K562 (cell line): Measurements from ENCODE around the gene YY1AP1. TPM values are rescaled to one million over a fixed set of nuclear protein-coding genes. Genes with fewer than 3 reads are reported as not detected.

ENCODE experiments used
- ATAC-seq: fragments of 200-7000 bp; cut with Tn5 transposase; 3 replicates; pipeline ENCODE4 v1.9.1; 2020; ENCODE audit warnings: moderate library complexity
- BruUV-seq: library from RNA; stranded (reverse); fragments of 400-500 nt; replicated peaks from 2 replicates; lab custom pipeline; 2021; lab: Mats Ljungman, UMichigan
- CTCF ChIA-PET: fragments of 300-600 bp; formaldehyde crosslinking; extraction: SDS; loops from one replicate; lab custom pipeline; 2021; ENCODE audit warnings: low intra/inter-chr PET ratio; lab: Yijun Ruan, JAX
- POLR2A ChIA-PET: fragments of 300-600, 350-650 bp; sonication (Branson Sonifier 250); formaldehyde crosslinking; extraction: SDS; loops from one replicate; lab custom pipeline; 2021; ENCODE audit warnings: antibody characterized with exemption, inconsistent platforms; lab: Yijun Ruan, JAX
- DNase-seq, 4 experiments: peaks; one replicate each; pipeline versions ENCODE4 v3.0.0 to v3.0.0-alpha.2; 2011 to 2018; ENCODE audit warnings: low spot score in 3 of 4, mixed read lengths in 3 of 4; ENCODE audit errors: extremely low read depth in 1 of 4
- FAIRE-seq: peaks from 2 replicates; lab custom pipeline; 2011; peaks lifted over from hg19 to GRCh38; lab: Jason Lieb, UNC
- H2AFZ ChIP-seq: 2 replicates; pipeline ENCODE4 v1.6.0; 2011; ENCODE audit warnings: low read depth, low read length, control low read depth, inconsistent platforms
- H3K27ac ChIP-seq: fragments of 200-600 bp; 3 replicates; pipeline ENCODE4 v1.8.0; 2011; ENCODE audit warnings: low read depth, mild to moderate bottlenecking, control low read depth, inconsistent platforms, low read length, moderate library complexity, mixed read lengths; ENCODE audit errors: extremely low read depth
- H3K27me3 ChIP-seq, 2 experiments: fragments of 300-600 bp in 1 of 2; 2 replicates in 1 of 2; 3 replicates in 1 of 2; pipeline versions ENCODE4 v1.6.0 to v1.8.0; 2011; ENCODE audit warnings: inconsistent platforms in 2 of 2, low read length in 2 of 2, mild to moderate bottlenecking in 1 of 2, mixed read lengths in 1 of 2, moderate library complexity in 1 of 2; ENCODE audit not compliant: control insufficient read depth in 2 of 2, insufficient read depth in 2 of 2
- H3K36me3 ChIP-seq: fragments of 300-600 bp; 3 replicates; pipeline ENCODE4 v1.8.0; 2011; ENCODE audit warnings: mild to moderate bottlenecking, low read length, inconsistent platforms; ENCODE audit not compliant: control insufficient read depth, insufficient read depth
- H3K4me1 ChIP-seq, 2 experiments: fragments of 200-600 bp in 1 of 2; replicated peaks in 1 of 2; 2 replicates in 1 of 2; 3 replicates in 1 of 2; pipeline versions ENCODE4 v1.5.1 to v1.8.0; 2011; ENCODE audit warnings: inconsistent platforms in 2 of 2, low read length in 2 of 2, mild to moderate bottlenecking in 1 of 2, mixed read lengths in 1 of 2, moderate library complexity in 1 of 2; ENCODE audit not compliant: control insufficient read depth in 2 of 2, insufficient read depth in 2 of 2
- H3K4me2 ChIP-seq: 2 replicates; pipeline ENCODE4 v1.6.1; 2011; ENCODE audit warnings: low read length, control low read depth, inconsistent platforms, mixed read lengths; ENCODE audit not compliant: insufficient read depth
- H3K4me3 ChIP-seq: fragments of 200-600 bp; sonication (generic), shearing (Covaris generic); 2 replicates; pipeline ENCODE4 v1.5.1; 2016; ENCODE audit warnings: control low read depth, inconsistent platforms
- H3K79me2 ChIP-seq: fragments of 200-600 bp; 3 replicates; pipeline ENCODE4 v1.8.0; 2011; ENCODE audit warnings: low read length, inconsistent platforms; ENCODE audit not compliant: control insufficient read depth, insufficient read depth
- H3K9ac ChIP-seq, 2 experiments: 2 replicates each; pipeline versions ENCODE4 v1.6.0 to v1.6.1; 2011; ENCODE audit warnings: low read depth in 2 of 2, low read length in 2 of 2, control low read depth in 1 of 2, inconsistent platforms in 1 of 2, mild to moderate bottlenecking in 1 of 2, mixed read lengths in 1 of 2; ENCODE audit not compliant: insufficient read depth in 1 of 2
- H3K9me1 ChIP-seq: one replicate; pipeline ENCODE4 v1.6.0; 2011; ENCODE audit warnings: inconsistent platforms, mild to moderate bottlenecking, low read length, moderate library complexity; ENCODE audit not compliant: control insufficient read depth, insufficient read depth
- H3K9me3 ChIP-seq: replicated peaks from 2 replicates; pipeline ENCODE4 v1.5.1; 2011; ENCODE audit warnings: low read depth, low read length, inconsistent platforms; ENCODE audit not compliant: control insufficient read depth, insufficient read depth
- H4K20me1 ChIP-seq: replicated peaks from 2 replicates; pipeline ENCODE4 v1.6.1; 2011; ENCODE audit warnings: low read length, inconsistent platforms, mixed read lengths; ENCODE audit not compliant: control insufficient read depth, insufficient read depth
- HNRNPK ChIP-seq: fragments of 200-400 bp; formaldehyde crosslinking; IDR thresholded peaks from one replicate; pipeline ENCODE4 v1.6.1; 2018; ENCODE audit warnings: mild to moderate bottlenecking, low read depth, low read length; ENCODE audit not compliant: poor library complexity, severe bottlenecking
- MYBL2 ChIP-seq, 2 experiments: fragments of 450-650 bp in 1 of 2; sonication (generic) in 1 of 2; formaldehyde crosslinking in 1 of 2; IDR thresholded peaks; 2 replicates each; pipeline versions ENCODE4 v1.6.1 to v1.8.1; 2017 to 2022; ENCODE audit warnings: borderline replicate concordance in 1 of 2, inconsistent platforms in 1 of 2, low read depth in 1 of 2, mild to moderate bottlenecking in 1 of 2, missing genetic modification reagents in 1 of 2, moderate library complexity in 1 of 2
- NCOR1 ChIP-seq: fragments of 450-650 bp; IDR thresholded peaks from 2 replicates; pipeline ENCODE4 v1.6.1; 2016; ENCODE audit warnings: mild to moderate bottlenecking, moderate library complexity
- NFRKB ChIP-seq: fragments of 450-650 bp; IDR thresholded peaks from 2 replicates; pipeline ENCODE4 v1.6.1; 2016; ENCODE audit warnings: low read depth
- POLR2A ChIP-seq: fragments of 450-650 bp; conservative IDR thresholded peaks from 2 replicates; pipeline ENCODE4 v1.6.1; 2016
- PYGO2 ChIP-seq: fragments of 450-650 bp; IDR thresholded peaks from 2 replicates; pipeline ENCODE4 v1.6.1; 2016; ENCODE audit warnings: mild to moderate bottlenecking, missing genetic modification characterization, moderate library complexity, missing compliant biosample characterization
- SMARCA5 ChIP-seq: fragments of 450-650 bp; IDR thresholded peaks from 2 replicates; pipeline ENCODE4 v1.6.1; 2016
- SREBF2 ChIP-seq: sonication (generic); formaldehyde crosslinking; IDR thresholded peaks from 2 replicates; pipeline ENCODE4 v1.4.0; 2020; ENCODE audit warnings: mild to moderate bottlenecking, missing genetic modification reagents
- TOE1 ChIP-seq, 2 experiments: fragments of 450-650 bp in 1 of 2; sonication (generic) in 1 of 2; formaldehyde crosslinking in 1 of 2; IDR thresholded peaks; 2 replicates each; pipeline versions ENCODE4 v1.7.1 to v1.8.0; 2016 to 2022; ENCODE audit warnings: borderline replicate concordance in 2 of 2, mild to moderate bottlenecking in 2 of 2, antibody characterized with exemption in 1 of 2, inconsistent platforms in 1 of 2, low read depth in 1 of 2, missing genetic modification reagents in 1 of 2, moderate library complexity in 1 of 2
- ZBTB1 ChIP-seq: sonication (generic); formaldehyde crosslinking; IDR thresholded peaks from 2 replicates; pipeline ENCODE4 v1.8.1; 2023; ENCODE audit warnings: missing genetic modification reagents, low read depth, mild to moderate bottlenecking, borderline replicate concordance
- WGBS: fragments of 100-300 bp; shearing (Covaris generic); methylation state at CpG from one replicate; pipeline ENCODE4 v1.1.6; 2016; ENCODE audit warnings: low coverage, mixed read lengths; ENCODE audit not compliant: insufficient coverage; ENCODE audit errors: missing lambda C conversion rate; 5-methylcytosine and 5-hydroxymethylcytosine counted together
- in situ Hi-C: fragments of 300-500 bp; cut with MboI; formaldehyde crosslinking; loops from 4 replicates; pipeline ENCODE4 v1.15.0; 2018; ENCODE audit warnings: inconsistent platforms, mixed read lengths
- intact Hi-C: fragments of 100-400 bp; cut with micrococcal nuclease; formaldehyde crosslinking; loops from 2 replicates; pipeline ENCODE4 v1.14.2; 2022
- polyA plus RNA-seq, 8 experiments: library from polyadenylated mRNA; depleted of rRNA in 4 of 8; stranded (reverse) in 5 of 8; unstranded in 3 of 8; fragments of >200 nt; fragmentation: Nextera tagmentation in 2 of 8; fragmentation: Illumina TruSeq in 1 of 8; extraction: Ambion mirVana in 2 of 8; extraction: Trizol in 1 of 8; gene quantifications; 2 replicates each; pipeline versions ENCODE4 v1.2.1 to v1.2.3, GENCODE V29; 2011 to 2014; ENCODE audit warnings: inconsistent platforms in 1 of 8, missing spikeins in 1 of 8
- total RNA-seq, 7 experiments: library from RNA; depleted of rRNA in 6 of 7; stranded (reverse); fragments of >200 nt in 6 of 7; fragmentation: Illumina TruSeq in 2 of 7; extraction: Trizol in 2 of 7; gene quantifications; 2 replicates each; pipeline versions ENCODE4 v1.2.1 to v1.2.3, GENCODE V29; 2011 to 2021; ENCODE audit warnings: low replicate concordance in 1 of 7
- TF ChIP-seq, protein P1 (sequence below): sonication (generic); formaldehyde crosslinking; IDR thresholded peaks from 2 replicates; pipeline ENCODE4 v1.8.0; 2022; ENCODE audit warnings: mild to moderate bottlenecking, missing genetic modification reagents, borderline replicate concordance
- TF ChIP-seq, protein P2 (sequence below), 2 experiments: fragments of 450-650 bp; IDR thresholded peaks; 2 replicates each; pipeline ENCODE4 v1.6.1; 2016; ENCODE audit warnings: mild to moderate bottlenecking in 2 of 2, borderline replicate concordance in 1 of 2, low read depth in 1 of 2, moderate library complexity in 1 of 2

Gene YY1AP1
- total and polyA plus RNA-seq, 9 of the 15 experiments (the other 6 are each of a cell fraction or from before 2014, with no cell fraction given): 18.4 to 90.7 (median 42.9) TPM

DNA sequence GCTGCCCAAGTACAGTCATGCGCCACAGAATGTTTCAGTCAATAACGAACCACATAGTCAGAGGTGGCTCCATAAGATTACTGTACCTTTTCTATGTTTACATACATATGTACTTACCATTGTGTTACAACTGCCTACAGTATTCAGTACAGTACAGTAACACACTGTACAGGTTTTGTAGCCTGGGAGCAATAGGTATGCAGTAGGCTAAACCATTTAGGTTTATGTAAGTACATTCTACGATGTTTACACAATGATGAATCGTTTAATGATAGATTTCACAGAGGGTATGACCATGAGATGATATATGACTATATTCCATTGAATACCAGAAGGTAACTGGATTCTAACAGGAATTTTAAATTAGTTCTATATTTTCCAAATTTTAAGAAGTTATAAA is 10.5 kb downstream of the YY1AP1 start:
- Histone ChIP-seq H4K20me1 (no peaks in the 10 kb centered on the region; the same call in 1 of the 2 replicates), H3K4me1 (no peaks in the 10 kb centered on the region), H3K27ac (no peak overlapping the region), H3K9me3 (no peaks in the 10 kb centered on the region), H3K79me2 (peaks cover 33% of the 10 kb centered on the region), H3K9me1 (no peaks in the 10 kb centered on the region), H2AFZ (no peak overlapping the region), H3K36me3 (peaks cover 87% of the 10 kb centered on the region), H3K4me2 (no peak overlapping the region), H3K4me3 (no peak overlapping the region), H3K27me3 (no peaks in the 10 kb centered on the region), H3K9ac (no peak overlapping the region)
- no peak for FAIRE-seq
- in situ Hi-C loops: no loop called here
- intact Hi-C loops: loop anchor here (5.0 kb wide), 1 partner anchor 49 kb away; no protein-coding TSS in a partner anchor
- ATAC-seq: no peak
- BruUV-seq: no TSS peak
- WGBS: 90% methylated on average over 4 of the region's 4 CpGs
- CTCF ChIA-PET: no interaction called here
- POLR2A ChIA-PET: interaction anchor here (1.5 to 1.7 kb wide), 2 partner anchors 8 to 39 kb away, joined by 3 to 5 read pairs; no protein-coding TSS in a partner anchor
- no peak for DNase-seq
- no peak for TF ChIP-seq TOE1 (IDR thresholded peaks at IDR 0.05; ENCODE audit: borderline replicate concordance)
- TF ChIP-seq TOE1 (CRISPR knock-in tag; IDR thresholded peaks at IDR 0.05; ENCODE audit: borderline replicate concordance, low read depth): no peak
- no peak for TF ChIP-seq HNRNPK
- TF ChIP-seq, protein P1, sequence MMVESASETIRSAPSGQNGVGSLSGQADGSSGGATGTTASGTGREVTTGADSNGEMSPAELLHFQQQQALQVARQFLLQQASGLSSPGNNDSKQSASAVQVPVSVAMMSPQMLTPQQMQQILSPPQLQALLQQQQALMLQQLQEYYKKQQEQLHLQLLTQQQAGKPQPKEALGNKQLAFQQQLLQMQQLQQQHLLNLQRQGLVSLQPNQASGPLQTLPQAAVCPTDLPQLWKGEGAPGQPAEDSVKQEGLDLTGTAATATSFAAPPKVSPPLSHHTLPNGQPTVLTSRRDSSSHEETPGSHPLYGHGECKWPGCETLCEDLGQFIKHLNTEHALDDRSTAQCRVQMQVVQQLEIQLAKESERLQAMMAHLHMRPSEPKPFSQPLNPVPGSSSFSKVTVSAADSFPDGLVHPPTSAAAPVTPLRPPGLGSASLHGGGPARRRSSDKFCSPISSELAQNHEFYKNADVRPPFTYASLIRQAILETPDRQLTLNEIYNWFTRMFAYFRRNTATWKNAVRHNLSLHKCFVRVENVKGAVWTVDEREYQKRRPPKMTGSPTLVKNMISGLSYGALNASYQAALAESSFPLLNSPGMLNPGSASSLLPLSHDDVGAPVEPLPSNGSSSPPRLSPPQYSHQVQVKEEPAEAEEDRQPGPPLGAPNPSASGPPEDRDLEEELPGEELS (CRISPR knock-in tag): no peak
- TF ChIP-seq NCOR1: no peak
- TF ChIP-seq PYGO2 (tag): no peak
- TF ChIP-seq, protein P2, sequence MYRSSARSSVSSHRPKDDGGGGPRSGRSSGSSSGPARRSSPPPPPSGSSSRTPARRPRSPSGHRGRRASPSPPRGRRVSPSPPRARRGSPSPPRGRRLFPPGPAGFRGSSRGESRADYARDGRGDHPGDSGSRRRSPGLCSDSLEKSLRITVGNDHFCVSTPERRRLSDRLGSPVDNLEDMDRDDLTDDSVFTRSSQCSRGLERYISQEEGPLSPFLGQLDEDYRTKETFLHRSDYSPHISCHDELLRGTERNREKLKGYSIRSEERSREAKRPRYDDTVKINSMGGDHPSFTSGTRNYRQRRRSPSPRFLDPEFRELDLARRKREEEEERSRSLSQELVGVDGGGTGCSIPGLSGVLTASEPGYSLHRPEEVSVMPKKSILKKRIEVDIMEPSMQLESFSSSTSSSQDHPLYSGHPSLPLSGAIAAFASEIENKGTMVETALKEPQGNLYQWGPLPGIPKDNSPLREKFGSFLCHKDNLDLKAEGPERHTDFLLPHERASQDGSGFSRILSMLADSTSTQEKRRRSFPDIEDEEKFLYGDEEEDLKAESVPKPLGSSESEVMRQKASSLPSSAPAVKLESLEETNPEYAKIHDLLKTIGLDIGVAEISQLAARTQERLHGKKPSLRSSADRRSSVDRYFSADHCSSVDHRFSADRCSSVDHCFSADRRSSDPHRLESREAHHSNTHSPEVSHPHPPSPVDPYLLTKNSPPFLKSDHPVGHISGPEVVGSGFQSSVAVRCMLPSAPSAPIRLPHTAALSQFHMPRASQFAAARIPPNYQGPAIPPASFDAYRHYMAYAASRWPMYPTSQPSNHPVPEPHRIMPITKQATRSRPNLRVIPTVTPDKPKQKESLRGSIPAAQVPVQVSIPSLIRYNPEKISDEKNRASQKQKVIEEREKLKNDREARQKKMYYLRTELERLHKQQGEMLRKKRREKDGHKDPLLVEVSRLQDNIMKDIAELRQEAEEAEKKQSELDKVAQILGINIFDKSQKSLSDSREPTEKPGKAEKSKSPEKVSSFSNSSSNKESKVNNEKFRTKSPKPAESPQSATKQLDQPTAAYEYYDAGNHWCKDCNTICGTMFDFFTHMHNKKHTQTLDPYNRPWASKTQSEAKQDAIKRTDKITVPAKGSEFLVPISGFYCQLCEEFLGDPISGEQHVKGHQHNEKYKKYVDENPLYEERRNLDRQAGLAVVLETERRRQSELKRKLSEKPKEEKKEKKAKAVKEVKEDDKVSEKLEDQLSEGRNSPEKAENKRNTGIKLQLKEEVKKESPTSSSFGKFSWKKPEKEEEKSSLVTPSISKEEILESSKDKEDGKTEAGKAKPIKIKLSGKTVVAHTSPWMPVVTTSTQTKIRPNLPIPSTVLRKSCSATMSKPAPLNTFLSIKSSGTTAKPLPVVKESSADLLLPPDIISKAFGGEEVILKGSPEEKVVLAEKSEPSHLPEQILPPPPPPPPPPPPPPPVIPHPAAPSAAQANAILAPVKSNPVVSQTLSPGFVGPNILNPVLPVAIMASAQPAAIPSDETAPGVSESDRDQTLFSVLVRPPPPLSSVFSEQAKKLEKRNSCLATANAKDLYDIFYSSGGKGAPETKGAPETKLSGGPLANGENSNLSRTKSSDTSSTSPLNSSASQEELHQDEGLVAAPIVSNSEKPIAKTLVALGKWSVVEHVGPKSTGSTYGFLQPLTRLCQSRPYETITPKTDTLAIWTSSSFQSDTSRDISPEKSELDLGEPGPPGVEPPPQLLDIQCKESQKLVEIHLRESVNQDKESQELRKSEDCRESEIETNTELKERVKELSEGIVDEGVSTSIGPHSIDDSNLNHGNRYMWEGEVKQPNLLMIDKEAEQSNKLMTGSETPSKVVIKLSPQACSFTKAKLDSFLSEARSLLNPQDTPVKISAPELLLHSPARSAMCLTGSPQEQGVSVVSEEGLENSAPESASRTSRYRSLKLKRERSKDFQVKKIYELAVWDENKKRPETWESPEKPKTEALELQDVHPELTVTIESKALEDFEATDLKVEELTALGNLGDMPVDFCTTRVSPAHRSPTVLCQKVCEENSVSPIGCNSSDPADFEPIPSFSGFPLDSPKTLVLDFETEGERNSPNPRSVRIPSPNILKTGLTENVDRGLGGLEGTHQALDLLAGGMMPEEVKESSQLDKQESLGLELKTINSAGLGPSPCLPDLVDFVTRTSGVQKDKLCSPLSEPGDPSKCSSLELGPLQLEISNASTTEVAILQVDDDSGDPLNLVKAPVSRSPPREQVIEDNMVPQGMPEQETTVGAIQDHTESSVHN (IDR thresholded peaks at IDR 0.05; ENCODE audit: borderline replicate concordance in 1 of 2, low read depth in 1 of 2): no peak
- no peak for TF ChIP-seq SREBF2 (CRISPR knock-in tag)
- no peak for TF ChIP-seq NFRKB
- no peak for TF ChIP-seq POLR2A
- TF ChIP-seq ZBTB1: no peak
- no peak for TF ChIP-seq MYBL2 (IDR thresholded peaks at IDR 0.05; ENCODE audit: low read depth)
- no peak for TF ChIP-seq MYBL2 (CRISPR knock-in tag; IDR thresholded peaks at IDR 0.05; ENCODE audit: borderline replicate concordance)
- no peak for TF ChIP-seq SMARCA5
